GM15510 (cell line): ENCODE measurements around the gene CHL1.

Source experiments
- POLR2A ChIP-seq: IDR thresholded peaks from 3 replicates; pipeline ENCODE4 v1.6.1; 2011; ENCODE audit warnings: borderline replicate concordance; ENCODE audit not compliant: insufficient read length; ENCODE audit errors: extremely low read depth

CHL1 gene

GRCh38 chr3:200758-201325 is 4.3 kb downstream of the CHL1 start:
- no peak for TF ChIP-seq POLR2A

- TF ChIP-seq POLR2A = no peak
Measured at GRCh38 chr3:204102-204501, 7.5 kb downstream of the CHL1 start.

- no peak for TF ChIP-seq POLR2A
Measured at GRCh38 chr3:207973-208372, 11.4 kb downstream of the CHL1 start.

GRCh38 chr3:210669-211068 is 14.1 kb downstream of the CHL1 start:
- no peak for TF ChIP-seq POLR2A

- TF ChIP-seq POLR2A = no peak
Measured at GRCh38 chr3:212432-212831, 15.9 kb downstream of the CHL1 start.

GRCh38 chr3:217099-217813 is 20.7 kb downstream of the CHL1 start:
- no peak for TF ChIP-seq POLR2A

GRCh38 chr3:217948-218347 is 21.4 kb downstream of the CHL1 start:
- TF ChIP-seq POLR2A = no peak

- TF ChIP-seq POLR2A = no peak
Measured at GRCh38 chr3:228442-229182, 32.0 kb downstream of the CHL1 start.

- TF ChIP-seq POLR2A = no peak
Measured at GRCh38 chr3:229183-229661, 32.7 kb downstream of the CHL1 start.

GRCh38 chr3:236881-237280 is 40.3 kb downstream of the CHL1 start:
- no peak for TF ChIP-seq POLR2A

GRCh38 chr3:242602-243355 is 46.2 kb downstream of the CHL1 start:
- no peak for TF ChIP-seq POLR2A

- TF ChIP-seq POLR2A = no peak
Measured at GRCh38 chr3:243356-243725, 46.8 kb downstream of the CHL1 start.

- TF ChIP-seq POLR2A = no peak
Measured at GRCh38 chr3:244041-244440, 47.5 kb downstream of the CHL1 start.

- no peak for TF ChIP-seq POLR2A
Measured at GRCh38 chr3:247916-248315, 51.4 kb downstream of the CHL1 start.

- TF ChIP-seq POLR2A = no peak
Measured at GRCh38 chr3:248864-249520, 52.4 kb downstream of the CHL1 start.

GRCh38 chr3:249587-250262 is 53.2 kb downstream of the CHL1 start:
- TF ChIP-seq POLR2A = no peak
